HG02642 (cell line): ENCODE results near the gene MSL2.
"Not testable (repeated sequence)": the region's sequence is repeated elsewhere in the genome, so short reads cannot be mapped to it uniquely, and the experiment has no call there.

Experiments used
- ATAC-seq: cut with Tn5 transposase; IDR thresholded peaks from one replicate; pipeline ENCODE4 v1.9.1; 2021; ENCODE audit warnings: mild to moderate bottlenecking; ENCODE audit not compliant: unreplicated experiment, poor library complexity

MSL2 gene

DNA sequence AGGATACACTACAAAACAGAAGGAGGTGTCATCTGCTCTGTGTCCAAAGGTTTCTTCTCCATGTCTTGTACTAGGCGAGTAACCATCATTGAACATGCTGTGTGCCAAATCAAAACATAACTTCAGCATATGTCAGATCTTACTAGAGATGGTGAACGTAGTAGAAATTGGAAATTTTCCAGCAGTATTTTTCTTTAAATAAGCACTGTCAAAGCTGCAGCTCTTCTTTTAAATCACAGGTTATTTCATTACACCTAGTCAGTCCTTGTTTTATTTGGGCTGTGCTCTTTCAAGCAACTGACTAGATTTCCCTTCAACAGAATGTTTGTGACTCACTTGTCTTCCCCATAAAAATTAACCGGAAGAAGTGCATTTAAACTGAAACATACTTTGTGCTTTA, 46.5 kb downstream of the MSL2 start:
- ATAC-seq, result no peak

DNA sequence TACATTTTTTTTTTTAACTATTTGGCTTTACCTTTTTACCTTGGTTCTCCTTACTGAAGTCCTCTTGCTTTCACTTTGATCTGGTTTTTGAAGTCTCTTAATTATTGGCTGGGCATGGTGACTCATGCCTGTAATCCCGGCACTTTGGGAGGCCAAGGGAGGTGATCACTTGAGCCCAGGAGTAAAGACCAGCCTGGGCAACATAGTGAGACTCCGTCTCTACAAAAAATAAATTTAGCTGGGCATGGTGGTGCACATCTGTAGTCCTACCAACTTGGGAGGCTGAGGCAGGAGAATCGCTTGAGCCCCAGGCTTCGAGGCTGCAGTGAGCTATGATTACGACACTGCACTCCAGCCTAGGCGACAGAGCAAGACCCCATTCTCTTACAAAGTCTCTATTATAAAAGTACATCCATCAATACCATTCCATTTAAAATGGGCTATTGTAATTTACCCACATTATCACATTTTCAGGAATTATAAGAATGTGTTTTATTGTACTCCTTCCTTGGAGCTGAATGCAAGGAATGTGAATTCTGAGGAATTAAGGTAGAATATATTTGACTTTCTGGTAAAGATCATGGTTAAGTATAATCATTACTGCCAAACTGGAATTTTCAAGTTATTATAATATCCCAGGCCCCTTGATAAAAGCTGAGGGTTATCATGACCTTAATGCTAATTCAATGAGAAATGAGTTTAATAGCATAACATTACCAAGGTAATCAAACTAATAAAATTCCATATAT, 49.0 kb downstream of the MSL2 start:
- ATAC-seq, result no peak

DNA sequence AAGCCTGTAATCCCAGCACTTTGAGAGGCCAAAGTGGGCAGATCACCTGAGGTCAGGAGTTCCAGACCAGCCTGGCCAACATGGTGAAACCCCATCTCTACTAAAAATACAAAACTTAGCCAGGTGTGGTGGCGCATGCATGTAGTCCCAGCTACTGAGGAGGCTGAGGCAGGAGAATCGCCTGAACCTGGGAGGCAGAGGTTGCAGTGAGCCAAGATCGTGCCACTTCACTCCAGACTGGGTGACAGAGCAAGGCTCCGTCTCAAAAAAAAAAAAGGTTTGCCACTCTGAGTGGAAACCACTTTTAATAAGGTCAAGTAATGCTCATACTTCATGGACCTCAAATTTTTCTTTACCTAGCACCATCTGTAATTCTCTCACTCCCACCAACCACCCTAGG, 51.7 kb downstream of the MSL2 start:
- ATAC-seq, result not testable (repeated sequence)

DNA sequence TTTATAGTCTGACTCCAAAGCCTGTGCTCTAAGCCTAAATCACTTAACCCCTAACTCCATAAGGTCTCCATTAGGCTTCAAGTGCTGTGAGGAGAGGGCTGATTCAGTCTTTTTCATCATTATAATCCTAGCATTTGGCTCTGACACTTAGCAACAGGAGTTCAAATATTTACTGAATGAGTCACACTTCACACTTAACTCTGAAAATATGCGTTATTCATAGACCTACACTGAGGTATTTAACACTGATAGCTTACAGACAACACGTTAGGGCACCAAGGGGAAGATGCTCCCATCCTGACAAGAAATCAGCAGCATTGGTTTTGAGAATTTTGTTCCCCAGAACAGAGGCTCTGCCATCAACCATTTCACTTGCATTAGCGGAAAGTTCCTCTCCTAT, 53.5 kb downstream of the MSL2 start:
- ATAC-seq, result no peak

DNA sequence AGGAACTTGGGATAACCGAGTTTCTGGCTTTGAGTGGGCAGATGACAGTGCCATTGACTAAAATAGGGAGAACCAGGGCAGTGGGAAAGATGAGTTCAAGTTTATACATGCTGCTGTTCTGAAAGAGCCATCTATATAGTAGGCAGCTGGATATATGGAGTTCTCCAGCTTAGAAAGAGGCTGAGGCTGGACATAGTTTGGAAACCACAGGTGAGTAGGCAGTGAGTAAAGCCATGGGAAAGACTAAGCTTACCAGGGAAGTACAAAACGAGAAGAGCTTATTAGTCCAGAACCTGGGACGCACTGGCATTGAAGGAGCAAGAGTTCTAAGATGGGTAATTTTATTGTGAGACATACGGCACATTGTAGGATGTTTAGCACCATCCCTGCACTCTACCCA, 54.2 kb downstream of the MSL2 start:
- no peak for ATAC-seq

DNA sequence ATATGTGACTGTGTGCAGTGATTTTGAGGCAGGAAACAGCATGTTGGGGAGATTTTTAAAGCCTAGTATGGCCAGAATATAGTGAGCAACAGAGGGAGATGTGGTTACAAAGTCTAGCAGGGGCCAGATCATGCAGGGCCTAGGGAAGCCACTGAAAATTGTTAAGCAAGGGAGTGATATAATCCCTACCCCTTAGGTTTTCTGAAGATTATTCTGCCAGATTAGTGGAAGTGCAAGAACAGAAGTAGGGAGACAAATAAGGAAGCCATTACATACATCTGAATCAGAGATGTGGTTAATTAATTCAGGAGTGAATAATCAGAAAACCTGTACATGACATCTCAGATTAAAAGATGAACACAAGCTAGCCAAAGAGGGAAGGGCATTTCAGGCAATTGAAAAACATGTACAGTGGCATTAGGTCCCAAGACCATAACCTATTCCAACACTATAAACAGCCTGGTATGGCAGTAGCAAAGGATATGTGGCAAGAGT, 54.8 kb downstream of the MSL2 start:
- ATAC-seq, result no peak

DNA sequence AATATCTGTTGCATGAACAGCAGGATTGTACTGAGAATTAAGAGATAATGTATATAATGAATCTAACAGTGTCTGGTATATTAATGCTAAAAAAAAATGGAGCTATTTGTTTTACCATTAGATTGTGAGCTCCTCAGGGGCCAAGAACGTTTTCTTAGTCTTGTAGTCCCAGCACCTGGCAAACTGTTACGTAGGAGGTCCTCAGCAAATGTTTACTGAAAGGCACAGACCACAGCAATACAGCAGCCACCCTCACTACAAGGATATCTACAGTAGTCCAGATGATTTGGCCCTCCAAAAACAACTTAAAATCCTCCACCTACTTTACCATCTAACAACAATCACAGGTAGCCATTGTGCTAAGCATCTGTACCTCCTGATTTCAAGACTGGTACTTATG, 59.7 kb downstream of the MSL2 start:
- ATAC-seq, result no peak

DNA sequence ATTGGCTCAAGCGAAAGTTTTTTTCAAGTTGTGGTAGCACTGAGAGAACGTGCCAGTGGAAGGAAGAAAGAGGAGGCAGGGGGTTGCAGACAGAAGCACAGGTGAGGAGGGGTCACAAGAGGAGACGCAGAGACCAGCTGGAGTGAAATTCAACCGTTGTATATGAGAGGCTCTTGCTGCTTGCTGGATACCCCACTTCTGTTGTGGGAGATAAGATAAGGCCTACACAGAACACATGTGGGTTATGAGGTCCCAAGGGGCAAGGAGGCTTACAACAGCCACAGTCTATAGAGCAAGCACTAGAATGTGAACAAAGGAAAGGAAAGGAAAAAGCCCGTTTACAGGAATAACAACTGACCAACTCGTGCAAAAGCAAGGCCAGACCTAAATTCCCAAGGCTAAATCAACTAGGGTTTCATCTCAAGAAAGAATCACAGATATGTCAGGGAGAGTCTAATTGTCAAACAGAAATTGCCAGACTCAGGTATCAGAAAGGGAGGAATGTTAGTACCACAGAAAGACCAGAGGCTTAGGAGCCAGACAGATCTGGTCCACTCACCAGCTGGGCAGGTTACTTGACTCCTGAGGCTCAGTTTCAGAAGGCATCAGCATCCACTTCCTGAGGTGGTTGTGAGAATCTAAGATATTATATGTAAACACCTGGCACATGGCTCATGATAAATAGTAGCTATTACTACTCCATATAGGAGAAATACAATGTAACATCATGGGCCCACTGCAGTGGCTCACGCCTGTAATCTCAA, 60.9 kb downstream of the MSL2 start:
- no peak for ATAC-seq

DNA sequence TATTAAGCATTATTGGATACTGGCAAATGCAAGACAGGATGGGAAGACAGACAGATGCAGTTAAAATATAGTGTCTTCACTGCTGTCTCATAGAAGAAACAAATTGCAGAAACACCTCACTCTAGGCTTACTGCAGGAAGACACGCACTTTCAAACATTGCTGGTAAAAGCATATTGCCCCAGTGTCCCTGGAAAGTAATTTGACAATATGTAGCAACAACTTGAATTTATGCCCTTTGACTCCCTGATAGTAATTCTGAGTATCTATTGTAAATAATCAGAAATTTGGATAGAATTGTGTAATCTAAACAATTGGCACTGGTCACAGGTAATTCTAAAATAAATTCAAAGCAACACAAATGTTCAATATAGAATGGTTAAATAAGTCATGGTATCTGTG, 62.0 kb downstream of the MSL2 start:
- ATAC-seq, result no peak

DNA sequence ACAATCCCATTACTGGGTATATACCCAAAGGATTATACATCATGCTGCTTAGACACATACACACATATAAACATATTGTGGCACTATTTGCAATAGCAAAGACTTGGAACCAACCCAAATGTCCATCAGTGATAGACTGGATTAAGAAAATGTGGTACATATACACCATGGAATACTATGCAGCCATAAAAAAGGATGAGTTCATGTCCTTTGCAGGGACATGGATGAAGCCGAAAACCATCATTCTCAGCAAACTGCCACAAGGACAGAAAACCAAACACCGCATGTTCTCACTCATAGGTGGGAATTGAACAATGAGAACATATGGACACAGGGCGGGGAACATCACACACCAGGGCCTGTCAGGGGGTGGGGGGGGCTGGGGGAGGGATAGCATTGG, 64.5 kb downstream of the MSL2 start:
- ATAC-seq, result not testable (repeated sequence)

DNA sequence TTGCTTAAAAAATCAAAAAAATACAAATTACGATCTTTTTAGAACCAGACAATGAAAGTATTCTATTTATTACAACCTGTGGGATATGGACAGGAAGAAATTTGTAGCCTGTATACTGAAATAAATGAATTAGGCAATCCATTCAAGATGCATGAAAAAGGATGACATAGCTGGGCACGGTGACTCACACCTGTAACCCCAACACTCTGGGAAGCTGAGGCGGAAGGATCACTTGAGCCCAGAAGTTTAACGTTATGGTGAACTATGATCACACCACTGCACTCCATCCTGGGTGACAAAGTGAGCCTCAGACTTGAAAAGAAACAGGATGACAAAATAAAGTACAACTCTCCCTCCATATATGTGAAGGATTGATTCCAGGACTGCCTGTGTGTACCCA, 74.1 kb downstream of the MSL2 start:
- ATAC-seq, result no peak

DNA sequence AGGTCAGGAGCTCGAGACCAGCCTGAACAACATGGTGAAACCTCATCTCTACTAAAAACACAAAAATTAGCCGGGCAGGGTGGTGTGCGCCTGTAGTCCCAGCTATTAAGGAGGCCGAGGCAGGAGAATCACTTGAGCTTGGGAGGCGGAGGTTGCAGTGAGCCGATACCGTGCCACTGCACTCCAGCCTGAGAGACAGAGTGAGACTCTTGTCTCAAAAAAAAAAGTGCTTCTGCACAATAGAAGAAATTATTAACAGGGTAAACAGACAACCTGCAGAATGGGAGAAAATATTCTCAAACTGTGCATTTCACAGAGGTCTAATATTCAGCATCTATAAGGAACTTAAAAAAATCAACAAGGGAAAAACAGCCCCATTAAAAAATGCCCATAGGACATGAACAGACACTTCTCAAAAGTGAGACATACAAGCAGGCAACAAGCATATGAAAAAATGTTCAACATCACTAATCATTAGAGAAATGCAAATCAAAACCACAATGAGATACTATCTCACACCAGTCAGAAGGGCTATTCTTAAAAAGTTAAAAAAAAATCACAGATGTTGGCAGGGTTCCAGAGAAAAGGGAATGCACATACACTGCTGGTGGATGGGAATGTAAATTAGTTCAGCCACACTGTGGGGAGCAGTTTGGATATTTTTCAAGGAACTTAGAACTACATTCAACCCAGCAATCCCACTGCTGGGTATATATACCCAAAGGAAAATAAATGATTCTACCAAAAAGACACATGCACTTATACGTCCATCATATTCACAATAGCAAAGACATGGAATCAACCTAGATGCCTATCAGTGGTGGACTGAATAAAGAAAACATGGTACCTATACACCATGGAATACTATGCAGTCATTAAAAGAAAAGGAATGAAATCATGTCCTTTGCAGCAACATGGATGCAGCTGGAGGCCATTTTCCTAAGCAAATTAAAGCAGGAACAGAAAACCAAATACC, 75.5 kb downstream of the MSL2 start:
- peak; percentile 89 for ATAC-seq

DNA sequence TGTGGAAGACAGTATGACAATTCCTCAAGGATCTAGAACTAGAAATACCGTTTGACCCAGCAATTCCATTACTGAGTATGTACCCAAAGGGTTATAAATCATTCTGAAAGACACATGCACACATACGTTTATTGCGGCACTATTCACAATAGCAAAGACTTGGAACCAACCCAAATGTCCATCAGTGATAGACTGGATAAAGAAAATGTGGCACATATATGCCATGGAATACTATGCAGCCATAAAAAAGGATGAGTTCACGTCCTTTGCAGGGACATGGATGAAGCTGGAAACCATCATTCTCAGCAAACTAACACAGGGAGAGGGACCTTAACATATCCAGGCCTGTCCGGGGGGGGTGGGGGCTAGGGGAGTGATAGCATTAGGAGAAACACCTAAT, 76.4 kb downstream of the MSL2 start:
- ATAC-seq, result not testable (repeated sequence)

DNA sequence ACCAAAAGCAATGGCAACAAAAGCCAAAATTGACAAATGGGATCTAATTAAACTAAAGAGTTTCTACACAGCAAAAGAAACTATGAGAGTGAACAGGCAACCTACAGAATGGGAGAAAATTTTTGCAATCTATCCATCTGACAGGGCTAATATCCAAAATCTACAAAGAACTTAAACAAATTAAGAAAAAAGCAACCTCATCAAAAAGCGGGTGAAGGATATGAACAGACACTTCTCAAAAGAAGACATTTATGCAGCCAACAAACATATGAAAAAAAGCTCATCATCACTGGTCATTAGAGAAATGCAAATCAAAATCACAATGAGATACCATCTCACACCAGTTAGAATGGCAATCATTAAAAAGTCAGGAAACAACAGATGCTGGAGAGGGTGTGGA, 76.8 kb downstream of the MSL2 start:
- ATAC-seq, result not testable (repeated sequence)

DNA sequence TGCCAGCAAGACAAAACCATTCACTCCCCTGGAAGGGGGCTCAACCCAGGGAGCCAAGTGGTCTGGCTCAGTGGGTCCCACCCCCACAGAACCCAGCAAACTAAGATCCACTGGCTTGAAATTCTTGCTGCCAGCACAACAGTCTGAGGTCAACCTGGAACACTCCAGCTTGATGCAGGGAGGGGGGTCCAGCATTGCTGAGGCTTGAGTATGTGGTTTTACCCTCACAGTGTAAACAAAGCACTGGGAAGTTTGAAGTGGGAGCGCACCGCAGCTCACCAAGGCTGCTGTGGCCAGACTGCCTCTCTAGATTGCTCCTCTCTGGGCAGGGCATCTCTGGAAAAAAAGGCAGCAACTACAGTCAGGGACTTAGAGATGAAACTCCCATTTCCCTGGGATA, 81.7 kb downstream of the MSL2 start:
- no peak for ATAC-seq

DNA sequence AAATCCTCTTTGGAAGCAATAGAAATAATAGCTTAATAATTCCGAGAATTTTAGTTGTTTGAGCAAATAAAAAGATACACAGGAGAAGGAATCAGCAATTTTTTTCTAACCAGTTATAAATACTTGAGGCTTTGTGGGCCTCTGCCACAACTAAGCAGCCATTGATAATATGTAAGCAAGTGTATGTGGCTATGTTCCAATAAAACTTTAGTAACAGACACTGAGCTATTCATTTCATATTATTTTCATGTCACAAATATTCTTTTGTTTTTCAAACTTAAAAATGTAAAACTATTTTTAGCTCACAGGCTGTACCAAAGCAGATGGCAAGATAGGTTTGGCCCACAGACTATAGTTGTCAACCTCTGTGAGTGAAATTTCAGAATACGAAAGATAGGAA, 85.7 kb downstream of the MSL2 start:
- no peak for ATAC-seq

DNA sequence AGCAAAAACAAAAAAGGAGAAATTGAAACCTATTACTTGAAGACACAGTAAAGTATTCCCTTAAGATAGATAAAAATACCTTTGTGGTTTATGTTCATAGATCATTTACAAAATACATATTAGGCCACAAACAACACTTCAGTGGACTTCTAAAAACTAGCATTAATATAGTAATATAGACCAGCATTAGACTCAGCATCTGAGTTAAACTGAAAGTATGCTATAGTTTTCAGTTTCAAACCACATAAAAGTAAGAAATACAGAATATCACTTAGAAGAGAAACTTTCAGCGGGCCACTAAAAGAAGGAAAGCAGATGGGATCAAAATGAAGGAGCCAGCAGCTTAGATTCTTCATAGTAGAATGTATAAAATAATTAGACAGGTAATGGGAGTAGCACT, 86.6 kb downstream of the MSL2 start:
- ATAC-seq, result peak; percentile 90

DNA sequence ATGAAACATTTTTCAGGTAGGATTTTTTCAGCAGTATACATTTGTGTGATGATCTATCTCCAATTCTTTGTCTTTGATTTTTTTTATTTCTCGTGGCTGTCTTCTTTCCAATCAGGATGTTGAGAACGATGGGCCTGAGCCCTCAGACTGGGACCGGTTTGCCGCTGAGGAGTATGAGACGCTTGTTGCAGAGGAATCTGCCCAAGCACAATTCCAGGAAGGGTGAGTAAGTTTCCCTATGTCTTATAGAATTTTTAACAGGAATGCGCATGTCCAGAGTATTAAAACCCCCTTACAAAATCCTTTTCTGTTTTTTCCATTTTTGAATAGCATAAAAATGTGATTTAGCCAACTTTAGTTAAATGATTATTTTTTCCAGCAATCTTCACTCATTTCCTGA, 90.0 kb downstream of the MSL2 start:
- no peak for ATAC-seq

DNA sequence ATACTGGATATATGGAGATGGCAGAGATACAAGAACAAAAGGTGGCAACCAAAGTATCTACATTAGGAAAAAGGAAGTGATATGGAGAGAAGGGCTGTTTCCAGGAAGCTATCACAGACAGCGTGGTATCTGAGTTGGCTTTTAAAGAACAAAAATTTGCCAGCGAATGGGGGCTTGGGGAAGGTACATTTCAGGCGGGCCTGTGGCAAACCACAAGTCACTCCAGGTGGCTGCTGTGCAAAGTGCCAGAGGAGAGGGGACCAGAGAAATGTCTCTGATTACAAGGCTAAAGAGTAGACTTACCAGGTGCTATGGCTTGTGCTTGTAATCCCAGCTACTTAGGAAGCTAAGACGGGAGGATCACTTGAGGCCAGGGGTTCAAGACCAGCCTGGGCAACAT, 91.1 kb downstream of the MSL2 start:
- no peak for ATAC-seq
